ENCODE data around the gene DNAH2. TPM values are rescaled to one million over a fixed set of nuclear protein-coding genes. Genes with fewer than 3 reads are reported as not detected.

The DNAH2 gene
- total and polyA plus RNA-seq, 9 of the 15 experiments (the other 6 are each of a cell fraction or from before 2014, with no cell fraction given): 0.03 TPM; not detected in 8

GRCh38 chr17:7841396-7841914, 123.9 kb downstream of the DNAH2 start (continued):
- TF ChIP-seq ZBTB43 (CRISPR knock-in tag; IDR thresholded peaks at IDR 0.05) (no peak), MYC (IDR thresholded peaks at IDR 0.05; ENCODE audit: low read depth, low read length) (0 out of 2 replicates have a peak, but pooled peaks have one; percentile 37), MYC (CRISPR knock-in tag; IDR thresholded peaks at IDR 0.05; ENCODE audit: borderline replicate concordance, low read depth) (no peak), ZNF785 (CRISPR knock-in tag; IDR thresholded peaks at IDR 0.05) (no peak), SOX6 (IDR thresholded peaks at IDR 0.05) (peak; percentile 34; the same call in 1 of the 2 replicates), GTF2B (IDR thresholded peaks at IDR 0.05; ENCODE audit: extremely low read depth, insufficient read length) (no peak), ZNF395 (CRISPR knock-in tag; IDR thresholded peaks at IDR 0.05) (no peak), CBX5 (IDR thresholded peaks at IDR 0.05; ENCODE audit: borderline replicate concordance, low read depth) (no peak), HNRNPUL1 (IDR thresholded peaks at IDR 0.05; ENCODE audit: low read length) (no peak), TOE1 (IDR thresholded peaks at IDR 0.05; ENCODE audit: borderline replicate concordance) (peak; percentile 61; the same call in 1 of the 2 replicates), TOE1 (CRISPR knock-in tag; IDR thresholded peaks at IDR 0.05; ENCODE audit: borderline replicate concordance, low read depth) (no peak), YY1 (IDR thresholded peaks at IDR 0.05; ENCODE audit: borderline replicate concordance in 1 of 3, control insufficient read depth in 1 of 3, extremely low read depth in 1 of 3, insufficient read depth in 3 of 3, insufficient read length in 1 of 3, insufficient replicate concordance in 2 of 3, low read depth in 1 of 3, low read length in 2 of 3) (peak in 2 of 3 experiments; percentile 18 to 43), GATA2 (CRISPR knock-in tag; IDR thresholded peaks at IDR 0.05) (peak; percentile 70), CTCF (IDR thresholded peaks at IDR 0.05 in 2 of 3, conservative IDR thresholded peaks at IDR 0.05 in 1 of 3; ENCODE audit: insufficient read depth in 2 of 3, low read depth in 1 of 3, low read length in 3 of 3) (peak; percentile 22 to 60 (median 41); a peak in 4 of 6 replicates), MXI1 (IDR thresholded peaks at IDR 0.05; ENCODE audit: low read depth, low read length) (0 out of 2 replicates have a peak, but pooled peaks have one; percentile 11), ZNF174 (CRISPR knock-in tag; IDR thresholded peaks at IDR 0.05) (no peak), PHTF2 (CRISPR knock-in tag; IDR thresholded peaks at IDR 0.05) (no peak), NR3C1 (CRISPR knock-in tag; IDR thresholded peaks at IDR 0.05) (no peak), NR2C2 (CRISPR knock-in tag; IDR thresholded peaks at IDR 0.05) (no peak), NR2C2 (tag; IDR thresholded peaks at IDR 0.05) (0 out of 2 replicates have a peak, but pooled peaks have one; percentile 23), ZSCAN29 (IDR thresholded peaks at IDR 0.05) (no peak), ZNF143 (CRISPR knock-in tag; IDR thresholded peaks at IDR 0.05) (0 out of 2 replicates have a peak, but pooled peaks have one; percentile 21)

Measured in K562 (cell line).